Osteocyte (in vitro differentiated cells): ENCODE measurements around the gene CYSRT1. TPM values are rescaled to one million over a fixed set of nuclear protein-coding genes. Genes with fewer than 3 reads are reported as not detected.

Experiments used
- DNase-seq: peaks from one replicate; pipeline ENCODE4 v3.0.0; 2021; ENCODE audit warnings: mixed read lengths; ENCODE audit not compliant: unreplicated experiment; ENCODE audit errors: extremely low spot score
- H3K27ac Mint-ChIP-seq: one replicate; pipeline ENCODE4 v1.8.0; 2021; ENCODE audit warnings: mild to moderate bottlenecking, mixed read lengths; ENCODE audit not compliant: unreplicated experiment
- H3K27me3 Mint-ChIP-seq: one replicate; pipeline ENCODE4 v1.8.0; 2021; ENCODE audit warnings: mixed read lengths; ENCODE audit not compliant: unreplicated experiment
- H3K36me3 Mint-ChIP-seq: one replicate; pipeline ENCODE4 v1.8.0; 2021; ENCODE audit warnings: mixed read lengths; ENCODE audit not compliant: unreplicated experiment
- H3K4me1 Mint-ChIP-seq: one replicate; pipeline ENCODE4 v1.8.0; 2021; ENCODE audit warnings: mixed read lengths; ENCODE audit not compliant: unreplicated experiment
- H3K4me3 Mint-ChIP-seq: one replicate; pipeline ENCODE4 v1.8.0; 2021; ENCODE audit warnings: mild to moderate bottlenecking, moderate library complexity, mixed read lengths; ENCODE audit not compliant: unreplicated experiment
- H3K9me3 Mint-ChIP-seq: one replicate; pipeline ENCODE4 v1.8.0; 2021; ENCODE audit warnings: mixed read lengths; ENCODE audit not compliant: unreplicated experiment
- total RNA-seq: library from RNA; stranded (reverse); gene quantifications from 2 replicates; pipeline ENCODE4 v1.2.1, GENCODE V29; 2021
- TF ChIP-seq, protein P1 (sequence below): fragments of 200-600 bp; sonication (generic); IDR thresholded peaks from 2 replicates; pipeline ENCODE4 v1.5.0; 2021; ENCODE audit warnings: antibody characterized with exemption, mild to moderate bottlenecking, moderate library complexity

The CYSRT1 gene
- total RNA-seq, 1 donor from 2014 or later = 1.7 TPM

- DNase-seq = no peak
- no peaks in the 10 kb centered on the region for H3K27me3 Mint-ChIP-seq
- H3K36me3 Mint-ChIP-seq = peaks cover 9% of the 10 kb centered on the region
- no peak overlapping the region for H3K4me3 Mint-ChIP-seq
- H3K9me3 Mint-ChIP-seq = no peaks in the 10 kb centered on the region
- no peak overlapping the region for H3K27ac Mint-ChIP-seq
- peaks cover 23% of the 10 kb centered on the region for H3K4me1 Mint-ChIP-seq
- TF ChIP-seq, protein P1, sequence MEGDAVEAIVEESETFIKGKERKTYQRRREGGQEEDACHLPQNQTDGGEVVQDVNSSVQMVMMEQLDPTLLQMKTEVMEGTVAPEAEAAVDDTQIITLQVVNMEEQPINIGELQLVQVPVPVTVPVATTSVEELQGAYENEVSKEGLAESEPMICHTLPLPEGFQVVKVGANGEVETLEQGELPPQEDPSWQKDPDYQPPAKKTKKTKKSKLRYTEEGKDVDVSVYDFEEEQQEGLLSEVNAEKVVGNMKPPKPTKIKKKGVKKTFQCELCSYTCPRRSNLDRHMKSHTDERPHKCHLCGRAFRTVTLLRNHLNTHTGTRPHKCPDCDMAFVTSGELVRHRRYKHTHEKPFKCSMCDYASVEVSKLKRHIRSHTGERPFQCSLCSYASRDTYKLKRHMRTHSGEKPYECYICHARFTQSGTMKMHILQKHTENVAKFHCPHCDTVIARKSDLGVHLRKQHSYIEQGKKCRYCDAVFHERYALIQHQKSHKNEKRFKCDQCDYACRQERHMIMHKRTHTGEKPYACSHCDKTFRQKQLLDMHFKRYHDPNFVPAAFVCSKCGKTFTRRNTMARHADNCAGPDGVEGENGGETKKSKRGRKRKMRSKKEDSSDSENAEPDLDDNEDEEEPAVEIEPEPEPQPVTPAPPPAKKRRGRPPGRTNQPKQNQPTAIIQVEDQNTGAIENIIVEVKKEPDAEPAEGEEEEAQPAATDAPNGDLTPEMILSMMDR = no peak
These were observed 40.9 kb upstream of the CYSRT1 start for GRCh38 chr9:137183980-137184595.

DNA sequence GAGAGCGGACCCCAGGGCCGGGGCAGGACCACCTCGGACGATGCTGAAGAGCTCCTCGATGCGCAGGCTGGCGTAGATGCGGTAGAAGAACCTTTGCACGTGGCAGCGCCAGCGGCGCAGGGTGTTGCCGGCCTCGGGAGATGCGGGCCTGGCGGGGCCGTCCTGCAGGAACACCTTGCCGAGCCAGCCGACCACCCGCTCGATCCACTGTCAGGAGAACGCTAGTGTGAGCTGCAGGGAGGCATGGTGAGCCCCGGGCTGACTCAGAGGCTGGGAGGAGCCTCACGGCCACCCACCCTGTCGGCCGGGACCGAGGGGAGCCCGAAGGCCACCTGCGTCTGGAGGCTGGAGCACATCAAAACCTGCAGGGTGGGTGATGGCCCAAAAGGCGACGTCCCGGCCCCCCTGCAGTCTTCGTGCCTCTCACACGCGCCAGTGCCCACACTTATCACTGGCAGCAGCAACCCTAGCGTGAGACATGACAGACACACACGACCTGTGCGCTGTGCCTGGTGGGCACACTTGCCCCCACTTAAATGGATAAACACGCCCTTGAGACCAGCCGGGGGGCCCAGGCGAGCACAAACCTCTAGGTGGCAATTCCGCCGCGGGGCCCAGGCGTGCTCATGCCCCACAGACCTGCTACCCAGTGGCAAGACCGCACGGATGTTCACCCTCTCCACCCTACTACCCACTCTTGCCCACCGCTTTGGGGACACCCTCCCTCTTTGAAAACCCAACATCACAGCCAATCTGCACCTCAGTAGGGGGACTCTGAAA, 39.9 kb upstream of the CYSRT1 start:
- no peaks in the 10 kb centered on the region for H3K27me3 Mint-ChIP-seq
- H3K4me3 Mint-ChIP-seq = no peak overlapping the region
- no peaks in the 10 kb centered on the region for H3K9me3 Mint-ChIP-seq

GRCh38 chr9:137185921-137186320, 39.1 kb upstream of the CYSRT1 start:
- H3K4me3 Mint-ChIP-seq = peak overlapping the region; percentile 89
- no peak overlapping the region for H3K27ac Mint-ChIP-seq
- no peak for DNase-seq
- H3K36me3 Mint-ChIP-seq = peaks cover 15% of the 10 kb centered on the region
- no peaks in the 10 kb centered on the region for H3K9me3 Mint-ChIP-seq
- peaks cover 32% of the 10 kb centered on the region for H3K4me1 Mint-ChIP-seq
- H3K27me3 Mint-ChIP-seq = no peaks in the 10 kb centered on the region
- TF ChIP-seq, protein P1 = no peak

More for the DNA sequence above, 39.9 kb upstream of the CYSRT1 start:
- TF ChIP-seq, protein P1 = no peak
- DNase-seq = no peak
- H3K36me3 Mint-ChIP-seq = peaks cover 10% of the 10 kb centered on the region
- H3K27ac Mint-ChIP-seq = no peak overlapping the region
- peaks cover 28% of the 10 kb centered on the region for H3K4me1 Mint-ChIP-seq

GRCh38 chr9:137186385-137186784, 38.6 kb upstream of the CYSRT1 start:
- no peak for DNase-seq
- H3K27ac Mint-ChIP-seq = no peak overlapping the region
- H3K27me3 Mint-ChIP-seq = no peaks in the 10 kb centered on the region
- TF ChIP-seq, protein P1 = no peak
- peak overlapping the region; percentile 89 for H3K4me3 Mint-ChIP-seq
- peaks cover 32% of the 10 kb centered on the region for H3K4me1 Mint-ChIP-seq
- H3K36me3 Mint-ChIP-seq = peaks cover 18% of the 10 kb centered on the region
- no peaks in the 10 kb centered on the region for H3K9me3 Mint-ChIP-seq

DNA sequence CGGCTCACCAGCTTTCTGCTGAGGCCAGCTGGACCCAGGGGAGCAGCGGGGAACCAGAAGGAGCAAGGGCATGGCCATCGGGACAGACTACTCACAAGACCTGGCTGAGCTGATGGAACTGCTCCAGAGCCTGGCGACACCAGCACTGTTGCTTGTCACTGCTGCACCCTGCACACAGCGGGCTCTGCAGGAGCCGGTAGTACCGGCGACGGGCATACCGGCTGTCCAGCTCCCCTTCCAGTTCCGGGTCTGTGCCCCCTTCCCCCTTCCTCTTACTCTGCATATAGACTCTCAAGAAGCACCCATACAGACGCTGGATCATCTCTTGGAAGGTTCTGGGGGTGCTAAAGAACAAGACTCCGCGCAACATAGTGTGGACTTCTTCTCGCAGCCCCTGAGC, 37.6 kb upstream of the CYSRT1 start:
- H3K27me3 Mint-ChIP-seq = no peaks in the 10 kb centered on the region
- H3K4me1 Mint-ChIP-seq = peaks cover 32% of the 10 kb centered on the region
- H3K4me3 Mint-ChIP-seq = peak overlapping the region; percentile 89
- no peaks in the 10 kb centered on the region for H3K9me3 Mint-ChIP-seq
- H3K27ac Mint-ChIP-seq = peak overlapping the region; percentile 82
- TF ChIP-seq, protein P1 = no peak
- DNase-seq = no peak
- peaks cover 14% of the 10 kb centered on the region for H3K36me3 Mint-ChIP-seq
